Sigmoid colon (tissue), 4 donors: ENCODE results near the gene SHISAL1.

Experiments
- CTCF ChIP-seq, 4 experiments: fragments of 450-650 bp in 3 of 4; fragments of 200-600 bp in 1 of 4; IDR thresholded peaks; one replicate each; pipeline ENCODE4 v1.5.1; 2016 to 2019; ENCODE audit warnings: antibody characterized with exemption in 4 of 4, mild to moderate bottlenecking in 3 of 4, moderate library complexity in 2 of 4
- POLR2A ChIP-seq, 2 donors: fragments of 450-650 bp; IDR thresholded peaks; one replicate each; pipeline ENCODE4 v1.6.1; 2016; ENCODE audit warnings: antibody characterized with exemption in 2 of 2, mild to moderate bottlenecking in 2 of 2, moderate library complexity in 2 of 2
- POLR2AphosphoS5 ChIP-seq, 4 donors: sonication (generic); formaldehyde crosslinking; IDR thresholded peaks; one replicate each; pipeline ENCODE4 v1.6.1; 2017; ENCODE audit warnings: antibody characterized with exemption in 4 of 4

- TF ChIP-seq CTCF (IDR thresholded peaks at IDR 0.05) (no peak), POLR2A (IDR thresholded peaks at IDR 0.05) (no peak), POLR2AphosphoS5 (IDR thresholded peaks at IDR 0.05) (no peak)
These were observed 94.7 kb downstream of the SHISAL1 start for GRCh38 chr22:44218071-44218470.
